Cardiac fibroblast (primary cell): ENCODE results near the gene FRS3.

Experiments
- DNase-seq, 2 donors: peaks; one replicate each; pipeline versions ENCODE4 v3.0.0 to v3.0.0-alpha.2; 2010; ENCODE audit warnings: low read depth in 2 of 2
- H3K4me3 ChIP-seq, 2 donors: replicated peaks in 1 of 2; 1 replicate in 1 of 2; 2 replicates in 1 of 2; pipeline ENCODE4 v1.5.1; 2011; ENCODE audit warnings: low read depth in 2 of 2, low read length in 2 of 2, mild to moderate bottlenecking in 2 of 2, moderate library complexity in 1 of 2
- CTCF ChIP-seq: IDR thresholded peaks from one replicate; pipeline ENCODE4 v1.5.1; 2011; ENCODE audit warnings: low read depth, mild to moderate bottlenecking, low read length, inconsistent platforms

FRS3 gene

GRCh38 chr6:41785254-41785653, 5.6 kb upstream of the FRS3 start:
- DNase-seq = no peak
- TF ChIP-seq CTCF = no peak
- H3K4me3 ChIP-seq = no peak overlapping the region

- TF ChIP-seq CTCF = no peak
- no peak for DNase-seq
- H3K4me3 ChIP-seq = no peak overlapping the region
Observed at GRCh38 chr6:41784581-41785171, 5.0 kb upstream of the FRS3 start.

GRCh38 chr6:41783106-41783780, 3.5 kb upstream of the FRS3 start:
- no peak for DNase-seq
- TF ChIP-seq CTCF = no peak
- H3K4me3 ChIP-seq = no peak overlapping the region

- peak overlapping the region; percentile 62 to 63 for H3K4me3 ChIP-seq
- no peak for TF ChIP-seq CTCF
- DNase-seq = no peak
Observed at GRCh38 chr6:41781366-41781730, 1.6 kb upstream of the FRS3 start.

- DNase-seq = peak; percentile 14 to 69
- TF ChIP-seq CTCF = no peak
- peak within 1 kb of the TSS; percentile 62 to 63 for H3K4me3 ChIP-seq
Observed at GRCh38 chr6:41780551-41781365, 1.1 kb upstream of the FRS3 start, which contains the start of gene PRICKLE4. Gene PRICKLE4, plus strand, starts transcription at chr6:41780782. Its CDS starts 2,692 bp downstream, at chr6:41783474.

- DNase-seq = peak in 1 of 2 donors; percentile 8
- H3K4me3 ChIP-seq = peak overlapping the region; percentile 62
- TF ChIP-seq CTCF = no peak
Observed at GRCh38 chr6:41779336-41779735, 364 bp downstream of the FRS3 start.
